HFF-Myc (cell line): ENCODE data around the gene GSAP.

Source experiments
- DNase-seq: peaks from one replicate; pipeline ENCODE4 v3.0.0-alpha.2; 2011; ENCODE audit warnings: low read depth; ENCODE audit errors: extremely low read depth
- H3K4me3 ChIP-seq: replicated peaks from 2 replicates; pipeline ENCODE4 v1.5.1; 2011; ENCODE audit warnings: low read depth, mild to moderate bottlenecking, control low read depth, low read length
- TF ChIP-seq, protein P1 (sequence below): IDR thresholded peaks from 2 replicates; pipeline ENCODE4 v1.5.1; 2012; ENCODE audit warnings: mild to moderate bottlenecking, low read depth, low read length, control low read depth; ENCODE audit errors: missing control alignments

GSAP gene

DNA sequence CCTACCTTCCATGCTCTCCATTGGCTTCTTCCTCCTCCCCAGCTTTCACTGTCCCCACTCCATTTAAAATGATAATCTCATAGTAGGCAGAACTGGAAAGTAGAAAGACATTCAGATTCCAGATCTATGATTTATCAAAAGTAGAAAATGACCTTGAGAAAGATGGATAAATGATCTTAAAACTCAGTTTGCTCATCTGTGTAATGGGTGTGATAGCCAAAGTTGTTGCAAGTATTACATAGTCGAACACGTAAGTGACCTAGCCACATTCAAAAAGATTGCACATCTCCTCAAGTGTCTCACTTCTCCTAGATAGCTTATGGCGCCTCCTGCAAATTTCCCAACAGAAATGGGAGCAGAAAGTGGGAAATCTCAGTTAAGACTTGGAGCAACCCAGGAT lies 126.8 kb downstream of the GSAP start:
- no peak overlapping the region for H3K4me3 ChIP-seq
- DNase-seq = no peak
- TF ChIP-seq, protein P1, sequence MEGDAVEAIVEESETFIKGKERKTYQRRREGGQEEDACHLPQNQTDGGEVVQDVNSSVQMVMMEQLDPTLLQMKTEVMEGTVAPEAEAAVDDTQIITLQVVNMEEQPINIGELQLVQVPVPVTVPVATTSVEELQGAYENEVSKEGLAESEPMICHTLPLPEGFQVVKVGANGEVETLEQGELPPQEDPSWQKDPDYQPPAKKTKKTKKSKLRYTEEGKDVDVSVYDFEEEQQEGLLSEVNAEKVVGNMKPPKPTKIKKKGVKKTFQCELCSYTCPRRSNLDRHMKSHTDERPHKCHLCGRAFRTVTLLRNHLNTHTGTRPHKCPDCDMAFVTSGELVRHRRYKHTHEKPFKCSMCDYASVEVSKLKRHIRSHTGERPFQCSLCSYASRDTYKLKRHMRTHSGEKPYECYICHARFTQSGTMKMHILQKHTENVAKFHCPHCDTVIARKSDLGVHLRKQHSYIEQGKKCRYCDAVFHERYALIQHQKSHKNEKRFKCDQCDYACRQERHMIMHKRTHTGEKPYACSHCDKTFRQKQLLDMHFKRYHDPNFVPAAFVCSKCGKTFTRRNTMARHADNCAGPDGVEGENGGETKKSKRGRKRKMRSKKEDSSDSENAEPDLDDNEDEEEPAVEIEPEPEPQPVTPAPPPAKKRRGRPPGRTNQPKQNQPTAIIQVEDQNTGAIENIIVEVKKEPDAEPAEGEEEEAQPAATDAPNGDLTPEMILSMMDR = no peak

DNA sequence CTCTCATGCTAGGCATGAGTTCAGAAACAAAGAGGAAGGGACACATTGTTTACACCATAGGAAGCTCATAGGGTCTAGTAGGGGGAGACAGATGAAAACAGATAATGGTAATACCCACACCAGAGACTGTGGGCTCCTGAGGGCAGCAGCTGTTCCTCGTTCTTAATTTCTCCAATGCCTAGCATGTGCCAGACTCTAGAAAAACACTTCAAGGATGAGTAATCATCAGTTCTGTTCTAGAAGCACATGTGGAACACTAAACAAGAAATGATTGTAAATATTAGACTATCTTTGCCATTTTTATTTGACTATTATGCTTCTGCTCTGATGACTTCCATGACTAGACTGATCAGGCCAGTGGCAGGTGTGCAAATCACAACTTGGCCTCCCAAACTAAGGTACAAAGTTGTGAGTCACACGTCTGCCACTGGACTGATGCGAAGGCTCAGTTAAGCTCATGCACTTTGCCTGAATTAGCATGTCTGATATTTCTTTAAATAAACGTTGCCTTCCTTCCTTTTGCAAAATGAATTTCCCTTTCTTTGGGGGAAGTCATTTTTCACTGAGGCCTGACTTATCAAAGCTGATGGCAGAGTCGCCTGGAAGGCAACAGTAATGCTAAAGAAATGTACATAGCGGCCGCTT lies 127.4 kb downstream of the GSAP start:
- DNase-seq = no peak
- no peak overlapping the region for H3K4me3 ChIP-seq
- TF ChIP-seq, protein P1 = no peak

DNA sequence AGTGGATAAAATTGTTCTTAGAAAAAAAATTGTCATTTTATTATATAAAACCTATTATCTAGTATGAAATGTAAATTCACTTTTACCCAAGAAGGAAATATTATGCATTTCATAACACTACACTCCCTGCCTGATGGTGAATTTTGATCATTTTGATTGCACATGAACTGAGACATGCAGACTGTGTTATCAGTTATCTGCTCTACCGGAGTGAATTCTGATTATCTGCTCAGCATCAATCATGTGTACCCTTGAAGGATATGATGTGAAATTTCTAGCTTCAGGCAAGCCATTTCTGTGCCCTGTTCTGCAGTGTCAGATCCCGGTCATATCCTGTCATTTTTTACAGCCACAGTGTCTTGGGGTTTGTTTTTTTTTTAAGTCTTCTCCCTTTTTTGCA lies 131.5 kb downstream of the GSAP start:
- H3K4me3 ChIP-seq = no peak overlapping the region
- TF ChIP-seq, protein P1 = no peak
- no peak for DNase-seq

DNA sequence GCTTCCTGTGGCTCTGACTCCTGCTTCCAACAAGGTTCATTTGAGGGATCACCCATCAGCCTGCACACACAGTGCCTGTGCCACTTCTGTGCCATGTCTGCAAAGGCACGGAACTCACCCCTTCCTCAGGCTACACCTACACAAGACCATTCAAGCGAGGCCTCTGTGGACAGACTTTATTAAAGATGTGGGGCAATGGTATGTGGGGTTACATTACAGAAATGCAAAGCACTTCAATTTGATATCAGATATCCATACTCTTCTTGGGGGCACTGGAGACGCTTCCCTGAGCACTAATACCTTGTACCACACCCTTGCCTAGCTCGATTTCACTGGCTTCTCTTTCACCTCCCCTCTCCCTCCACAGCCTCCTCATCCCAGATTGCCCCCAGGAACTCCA lies 132.1 kb downstream of the GSAP start:
- no peak for DNase-seq
- TF ChIP-seq, protein P1 = no peak
- H3K4me3 ChIP-seq = no peak overlapping the region

DNA sequence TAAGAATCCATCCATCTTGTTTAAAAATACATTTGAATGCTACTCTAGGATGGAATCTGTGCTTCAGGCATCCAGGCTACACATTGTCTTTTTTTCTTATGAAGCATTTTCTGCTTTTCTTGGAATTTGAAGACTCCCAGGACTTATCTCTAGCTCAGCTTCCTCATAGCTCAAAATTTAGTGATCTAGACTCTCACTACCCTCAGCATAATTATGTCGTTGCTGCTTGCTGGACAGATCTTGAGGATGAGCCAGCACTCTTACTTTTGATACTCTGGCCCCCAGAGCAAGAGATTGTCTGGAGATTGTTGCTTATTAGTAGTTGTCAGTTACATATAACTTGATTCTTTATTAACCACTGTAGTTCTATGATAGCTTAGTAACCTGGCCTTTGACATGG lies 133.3 kb downstream of the GSAP start:
- DNase-seq = no peak
- H3K4me3 ChIP-seq = no peak overlapping the region
- TF ChIP-seq, protein P1 = no peak

DNA sequence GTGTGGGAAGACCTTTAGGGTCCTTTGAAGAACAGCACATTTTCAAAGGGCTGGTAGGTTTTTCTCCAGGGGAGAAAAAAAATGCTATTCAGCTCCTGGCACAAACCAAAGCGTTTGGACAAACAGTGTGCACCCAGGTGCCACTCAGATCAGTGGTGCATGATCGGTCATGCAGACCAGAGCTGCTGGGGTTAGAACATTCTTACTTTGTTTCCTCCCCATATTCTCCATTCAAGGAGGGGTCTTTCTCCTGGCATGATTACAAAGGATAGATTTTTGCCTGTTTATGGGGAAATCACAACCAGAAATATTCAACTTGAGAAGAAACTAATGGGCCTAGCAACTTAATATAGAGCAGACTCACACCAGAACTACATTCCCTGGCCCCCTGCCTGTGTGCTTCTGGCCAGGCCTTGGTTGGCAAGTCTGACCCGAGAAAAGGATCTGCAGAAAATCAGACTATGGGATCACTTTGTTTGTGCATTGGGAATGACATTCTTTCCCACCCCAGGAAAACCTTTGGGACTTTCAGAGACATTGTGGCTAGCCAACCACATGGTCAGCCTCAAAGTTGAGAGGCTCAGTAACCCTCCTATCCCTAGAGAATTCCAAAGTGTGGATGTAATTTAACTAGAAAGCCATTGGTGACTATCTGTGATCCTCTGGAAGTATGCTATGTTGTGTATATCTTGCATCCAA lies 134.2 kb downstream of the GSAP start:
- DNase-seq = no peak
- H3K4me3 ChIP-seq = no peak overlapping the region
- TF ChIP-seq, protein P1 = no peak
